T-cell (primary cell): Measurements from ENCODE around the gene POLA1. TPM values are rescaled to one million over a fixed set of nuclear protein-coding genes. Genes with fewer than 3 reads are reported as not detected.
A peak's percentile ranks its signal among the peaks of the same experiment; 100 is the strongest.

Experiments used
- ATAC-seq, 4 experiments: fragments of 200-7000 bp in 3 of 4; fragments of 150-1000 bp in 1 of 4; cut with Tn5 transposase; replicated peaks in 1 of 4; 1 replicate in 3 of 4; 2 replicates in 1 of 4; pipeline ENCODE4 v1.10.0; 2021; ENCODE audit warnings: moderate library complexity in 3 of 4, mild to moderate bottlenecking in 2 of 4, moderate number of reproducible peaks in 1 of 4
- CTCF ChIA-PET, 2 donors: fragments of 300-600 bp; sonication (Branson Sonifier 250); formaldehyde crosslinking; loops; one replicate each; lab custom pipeline; 2022; ENCODE audit warnings: antibody characterized with exemption in 2 of 2; lab: Charles Lee
- POLR2A ChIA-PET, 2 donors: fragments of 300-600 bp; sonication (Branson Sonifier 250); formaldehyde crosslinking; loops; one replicate each; lab custom pipeline; 2022; ENCODE audit warnings: antibody characterized with exemption in 2 of 2; lab: Charles Lee
- DNase-seq, 35 experiments: peaks; one replicate each; pipeline versions ENCODE4 v3.0.0 to v3.0.0-alpha.2; 2013 to 2023
- H3K27ac ChIP-seq: one replicate; pipeline ENCODE4 v1.5.1; 2013; ENCODE audit warnings: low read length
- H3K27me3 ChIP-seq, 2 experiments: replicated peaks in 1 of 2; 1 replicate in 1 of 2; 2 replicates in 1 of 2; pipeline versions ENCODE4 v1.6.1 to v1.7.0; 2013; ENCODE audit warnings: low read length in 1 of 2, mixed read lengths in 1 of 2; ENCODE audit not compliant: control insufficient read depth in 2 of 2, insufficient read depth in 2 of 2; ENCODE audit errors: extremely low read depth in 1 of 2
- H3K36me3 ChIP-seq, 2 donors: 1 replicate in 1 of 2; 2 replicates in 1 of 2; pipeline versions ENCODE4 v1.6.1 to v1.7.0; 2013; ENCODE audit warnings: low read length in 1 of 2; ENCODE audit not compliant: control insufficient read depth in 2 of 2, insufficient read depth in 1 of 2; ENCODE audit errors: extremely low read depth in 1 of 2
- H3K4me1 ChIP-seq, 2 experiments: 1 replicate in 1 of 2; 2 replicates in 1 of 2; pipeline versions ENCODE4 v1.6.1 to v1.7.0; 2013; ENCODE audit warnings: low read length in 2 of 2, mixed read lengths in 1 of 2; ENCODE audit not compliant: insufficient read depth in 2 of 2, control insufficient read depth in 1 of 2; ENCODE audit errors: extremely low read depth in 1 of 2
- H3K4me3 ChIP-seq, 2 donors: 1 replicate in 1 of 2; 2 replicates in 1 of 2; pipeline versions ENCODE4 v1.5.1 to v1.7.0; 2013; ENCODE audit warnings: mild to moderate bottlenecking in 2 of 2, low read length in 1 of 2, moderate library complexity in 1 of 2; ENCODE audit not compliant: control insufficient read depth in 1 of 2; ENCODE audit errors: extremely low read depth in 1 of 2
- H3K9me3 ChIP-seq: 2 replicates; pipeline ENCODE4 v1.7.0; 2013
- H3K27ac Mint-ChIP-seq, 2 donors: one replicate each; pipeline ENCODE4 v1.8.0; 2020 to 2021; ENCODE audit warnings: mild to moderate bottlenecking in 2 of 2, mixed read lengths in 2 of 2
- H3K27me3 Mint-ChIP-seq, 2 donors: one replicate each; pipeline ENCODE4 v1.8.0; 2021 to 2022; ENCODE audit warnings: mixed read lengths in 2 of 2
- H3K36me3 Mint-ChIP-seq: one replicate; pipeline ENCODE4 v1.8.0; 2021; ENCODE audit warnings: mixed read lengths
- H3K4me1 Mint-ChIP-seq, 3 donors: one replicate each; pipeline ENCODE4 v1.8.0; 2020 to 2022; ENCODE audit warnings: mixed read lengths in 3 of 3, mild to moderate bottlenecking in 1 of 3
- H3K4me3 Mint-ChIP-seq, 3 donors: one replicate each; pipeline ENCODE4 v1.8.0; 2020 to 2022; ENCODE audit warnings: mild to moderate bottlenecking in 3 of 3, mixed read lengths in 3 of 3, moderate library complexity in 3 of 3
- H3K9me3 Mint-ChIP-seq, 3 donors: one replicate each; pipeline ENCODE4 v1.8.0; 2020 to 2022; ENCODE audit warnings: mixed read lengths in 3 of 3
- WGBS: methylation state at CpG from one replicate; pipeline ENCODE4 v1.1.5; 2013; ENCODE audit warnings: missing lambda C conversion rate; ENCODE audit not compliant: insufficient coverage; 5-methylcytosine and 5-hydroxymethylcytosine counted together
- total RNA-seq, 35 experiments: library from RNA in 6 of 35; stranded (reverse) in 6 of 35; fragments of 120-200 nt in 1 of 35; gene quantifications; one replicate each; pipeline versions ENCODE4 v1.2.1 to v1.2.4 and lab custom pipeline; 2013 to 2026

The POLA1 gene
- total RNA-seq, 5 donors from 2014 or later (not counting 1 experiment from before 2014, with no cell fraction given) = 6.1 to 9.9 (median 6.7) TPM

DNA sequence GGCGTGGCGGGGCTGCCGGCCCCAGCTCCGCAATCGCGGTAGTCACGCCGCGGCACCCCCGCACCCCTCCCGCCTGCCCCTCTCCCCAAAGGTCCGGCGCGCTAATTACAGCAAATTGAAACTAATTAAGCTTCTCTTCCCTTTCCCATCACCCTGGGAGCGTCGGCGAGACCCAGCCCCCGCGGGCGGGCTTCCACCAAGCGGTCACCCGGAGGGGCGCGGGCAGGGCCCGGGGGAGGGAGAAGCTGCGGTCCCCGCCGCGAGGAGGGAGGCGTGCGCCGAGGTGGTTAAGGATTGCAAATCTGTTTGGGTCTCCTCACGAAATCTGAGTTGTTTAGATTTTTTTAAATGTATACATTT, 308.9 kb downstream of the POLA1 start:
- Mint-ChIP-seq H3K27me3 (peaks cover 36 to 40% of the 10 kb centered on the region in 2 donors), H3K4me1 (peaks cover 14 to 26% (median 18%) of the 10 kb centered on the region in 3 donors), H3K27ac (no peak overlapping the region), H3K4me3 (peak overlapping the region in 1 of 3 donors; percentile 25), H3K9me3 (no peaks in the 10 kb centered on the region), H3K36me3 (no peaks in the 10 kb centered on the region)
- 3% methylated on average over 6 of the region's 33 CpGs for WGBS
- Histone ChIP-seq H3K27me3 (peaks cover 9 to 36% of the 10 kb centered on the region in 2 experiments), H3K4me3 (no peak overlapping the region), H3K36me3 (no peaks in the 10 kb centered on the region), H3K4me1 (peaks cover 0 to 2% of the 10 kb centered on the region in 2 experiments), H3K9me3 (no peaks in the 10 kb centered on the region), H3K27ac (no peak overlapping the region)
- ATAC-seq = no peak
- POLR2A ChIA-PET = no interaction called here
- DNase-seq = no peak
- CTCF ChIA-PET = no interaction called here

DNA sequence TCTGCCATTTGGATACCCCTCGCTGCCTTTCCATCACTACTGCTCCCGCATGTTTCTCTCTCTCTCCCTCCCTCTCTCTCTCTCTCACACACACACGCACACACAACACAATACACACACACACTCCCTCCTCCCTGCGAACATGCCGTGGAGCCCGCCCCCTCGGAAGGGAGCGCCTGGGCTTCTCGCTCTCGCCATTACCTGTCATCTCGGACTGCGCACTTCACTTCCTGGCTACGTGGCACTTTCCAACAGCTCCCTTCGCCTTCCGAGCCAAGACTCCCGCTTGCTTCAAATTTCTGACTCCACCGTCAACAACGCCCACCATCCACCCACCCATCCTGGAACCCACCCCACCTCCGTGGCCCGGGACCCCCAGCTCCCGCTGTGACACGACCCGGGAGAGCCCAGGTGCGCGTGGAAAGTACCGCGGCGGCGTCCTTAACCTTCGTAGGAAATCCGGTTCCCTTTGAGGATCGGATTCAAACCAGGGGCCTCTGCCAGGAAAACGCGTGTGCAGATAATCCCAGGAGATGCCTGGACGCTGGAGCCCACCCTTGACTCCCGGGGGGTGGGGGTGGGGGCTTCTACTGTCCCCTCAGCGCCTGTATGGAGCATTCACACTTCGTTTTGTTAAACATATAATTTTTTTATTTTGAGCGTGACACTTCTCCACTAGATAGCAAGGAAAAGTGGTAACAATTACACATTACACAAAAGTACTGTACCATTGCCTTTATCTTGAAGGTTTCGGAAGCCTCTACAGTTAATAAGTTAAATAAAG, 309.5 kb downstream of the POLA1 start:
- ATAC-seq = no peak
- POLR2A ChIA-PET = no interaction called here
- peaks cover 14 to 26% (median 18%) of the 10 kb centered on the region in 3 donors for H3K4me1 Mint-ChIP-seq
- H3K9me3 Mint-ChIP-seq = no peaks in the 10 kb centered on the region
- peak overlapping the region in 2 of 3 donors; percentile 25 to 51 for H3K4me3 Mint-ChIP-seq
- H3K27me3 Mint-ChIP-seq = peaks cover 42 to 46% of the 10 kb centered on the region in 2 donors
- peaks cover 15 to 38% of the 10 kb centered on the region in 2 experiments for H3K27me3 ChIP-seq
- DNase-seq = no peak
- no peaks in the 10 kb centered on the region for H3K36me3 Mint-ChIP-seq
- 20% methylated on average over 1 of the region's 40 CpGs for WGBS
- H3K36me3 ChIP-seq = no peaks in the 10 kb centered on the region
- no peaks in the 10 kb centered on the region for H3K9me3 ChIP-seq
- peaks cover 0 to 2% of the 10 kb centered on the region in 2 experiments for H3K4me1 ChIP-seq
- no peak overlapping the region for H3K27ac ChIP-seq
- CTCF ChIA-PET = no interaction called here
- no peak overlapping the region for H3K4me3 ChIP-seq
- H3K27ac Mint-ChIP-seq = peak overlapping the region in 1 of 2 donors; percentile 55

DNA sequence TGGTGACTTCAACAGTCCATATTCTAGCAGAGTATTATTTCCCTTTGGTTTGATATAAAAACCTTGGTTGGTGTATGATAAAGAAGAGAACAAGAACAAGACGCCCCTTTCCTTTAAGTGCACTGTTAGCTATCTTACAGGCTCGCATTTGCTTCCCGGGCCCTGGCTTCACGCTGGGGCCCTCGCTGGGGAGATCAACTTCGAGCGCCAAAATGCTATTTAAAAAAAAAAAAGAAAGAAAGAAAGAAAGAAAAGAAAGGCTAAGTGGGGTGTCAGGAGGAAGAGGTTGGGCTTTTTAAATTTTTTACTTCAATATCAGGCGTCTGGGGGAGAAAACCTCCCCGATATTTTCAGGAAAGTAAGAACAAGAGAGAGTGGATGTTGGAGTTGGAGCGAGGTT, 310.3 kb downstream of the POLA1 start:
- H3K27me3 Mint-ChIP-seq = peaks cover 44 to 48% of the 10 kb centered on the region in 2 donors
- H3K4me1 ChIP-seq = peaks cover 0 to 2% of the 10 kb centered on the region in 2 experiments
- ATAC-seq (no peak), DNase-seq (no peak)
- no peaks in the 10 kb centered on the region for H3K9me3 Mint-ChIP-seq
- peaks cover 15 to 39% of the 10 kb centered on the region in 2 experiments for H3K27me3 ChIP-seq
- POLR2A ChIA-PET = no interaction called here
- WGBS = no CpG with 5 or more reads among the region's 10 CpGs
- peak overlapping the region in 1 of 3 donors; percentile 49 for H3K4me3 Mint-ChIP-seq
- CTCF ChIA-PET = no interaction called here
- peaks cover 14 to 26% (median 18%) of the 10 kb centered on the region in 3 donors for H3K4me1 Mint-ChIP-seq
- H3K27ac ChIP-seq = no peak overlapping the region
- no peaks in the 10 kb centered on the region for H3K36me3 Mint-ChIP-seq
- H3K4me3 ChIP-seq = no peak overlapping the region
- H3K27ac Mint-ChIP-seq = peak overlapping the region in 1 of 2 donors; percentile 19
- no peaks in the 10 kb centered on the region for H3K36me3 ChIP-seq
- no peaks in the 10 kb centered on the region for H3K9me3 ChIP-seq

DNA sequence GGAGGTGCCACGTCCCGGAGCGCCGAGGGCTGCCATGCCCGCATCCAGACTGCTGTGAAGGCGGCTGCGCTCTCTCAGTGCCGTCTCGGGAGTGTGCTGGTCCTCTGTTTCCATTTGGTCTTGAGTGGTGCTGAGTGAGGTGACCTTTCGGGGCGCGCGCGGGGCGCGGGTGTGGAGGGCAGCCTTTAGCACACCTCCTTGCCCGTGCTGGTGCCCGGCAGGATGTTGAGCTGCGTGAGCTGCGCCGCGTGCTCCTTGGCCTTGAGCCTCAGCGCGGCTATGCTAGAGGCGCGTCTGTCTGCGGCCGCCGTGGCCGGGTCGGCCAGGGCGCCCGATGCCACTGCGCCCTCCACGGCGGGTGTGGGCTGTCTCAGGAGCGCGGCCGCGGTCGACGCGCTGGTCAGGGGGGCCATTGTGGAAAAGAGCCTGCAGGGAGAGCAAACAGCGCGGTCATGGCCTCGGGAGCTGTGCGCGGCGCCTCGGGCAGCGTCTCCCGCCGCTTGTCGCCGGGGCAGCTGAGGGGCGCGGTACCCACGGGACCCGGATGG, 310.8 kb downstream of the POLA1 start:
- WGBS = 9% methylated on average over 32 of the region's 59 CpGs
- no peaks in the 10 kb centered on the region for H3K9me3 Mint-ChIP-seq
- H3K27ac ChIP-seq = no peak overlapping the region
- H3K4me3 ChIP-seq = no peak overlapping the region
- no peak for DNase-seq
- POLR2A ChIA-PET = no interaction called here
- H3K27me3 Mint-ChIP-seq = peaks cover 48 to 49% of the 10 kb centered on the region in 2 donors
- H3K36me3 ChIP-seq = no peaks in the 10 kb centered on the region
- H3K4me3 Mint-ChIP-seq = peak overlapping the region in 1 of 3 donors; percentile 49
- peaks cover 18 to 42% of the 10 kb centered on the region in 2 experiments for H3K27me3 ChIP-seq
- CTCF ChIA-PET = no interaction called here
- H3K9me3 ChIP-seq = no peaks in the 10 kb centered on the region
- H3K36me3 Mint-ChIP-seq = no peaks in the 10 kb centered on the region
- ATAC-seq = no peak
- no peak overlapping the region for H3K27ac Mint-ChIP-seq
- H3K4me1 Mint-ChIP-seq = peaks cover 14 to 26% (median 18%) of the 10 kb centered on the region in 3 donors
- peaks cover 0 to 2% of the 10 kb centered on the region in 2 experiments for H3K4me1 ChIP-seq

DNA sequence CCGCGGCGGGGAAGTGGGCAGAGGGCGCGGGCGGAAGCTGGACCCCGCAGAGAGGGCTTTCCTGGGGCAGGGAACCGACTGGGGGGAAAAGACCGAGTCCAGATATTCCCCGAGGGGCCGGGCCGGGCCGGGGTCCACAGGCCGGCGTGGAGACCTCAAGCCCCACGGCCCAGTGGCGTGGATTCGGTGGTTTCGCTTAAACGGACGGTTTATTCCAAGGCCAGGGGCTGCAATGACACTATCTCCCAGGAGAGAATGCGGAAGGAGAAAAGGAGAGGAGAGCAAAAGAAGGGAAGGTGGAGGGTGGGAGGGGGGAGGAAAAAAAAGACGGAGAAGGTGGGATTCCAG, 311.3 kb downstream of the POLA1 start:
- Mint-ChIP-seq H3K27me3 (peaks cover 52% of the 10 kb centered on the region in 2 donors), H3K27ac (no peak overlapping the region)
- POLR2A ChIA-PET = no interaction called here

DNA sequence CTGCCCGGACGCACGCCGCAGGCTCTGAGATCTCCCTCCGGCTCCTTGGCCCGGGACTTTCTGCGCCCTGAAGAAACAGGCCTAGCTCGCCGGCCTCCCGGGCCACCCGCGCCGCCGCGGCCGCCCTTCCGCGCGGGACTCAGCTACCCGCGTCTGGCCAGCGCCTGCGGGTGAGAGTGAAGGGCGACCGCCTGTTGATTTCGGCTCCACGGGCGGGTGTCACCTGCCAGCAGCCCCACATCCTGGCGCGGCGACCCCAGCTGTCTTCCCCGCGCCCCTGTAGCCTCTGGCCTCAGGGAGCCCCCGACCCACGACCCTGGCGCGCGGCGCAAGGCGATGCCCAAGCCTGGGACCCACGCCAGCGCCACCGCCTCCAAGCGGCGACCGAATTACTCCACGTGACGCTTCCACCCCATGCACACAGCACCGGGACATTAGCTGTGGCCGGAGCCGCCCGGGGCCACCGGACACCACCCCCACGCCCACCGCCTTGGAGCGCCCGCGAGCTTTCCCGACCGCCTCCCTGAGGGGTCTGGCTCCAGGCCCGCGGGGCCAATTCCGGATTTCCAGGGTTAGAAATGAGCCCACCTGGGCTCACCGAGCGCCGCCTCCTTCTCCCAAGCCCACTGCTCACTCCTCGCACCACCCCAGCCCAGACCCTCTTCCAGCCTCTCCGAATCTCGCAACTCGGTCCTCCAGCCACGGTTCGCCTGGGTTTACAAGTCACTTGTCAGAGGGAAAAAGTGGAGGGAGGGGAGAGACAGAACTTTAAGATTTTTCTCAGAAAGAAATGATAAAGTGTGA, 311.9 kb downstream of the POLA1 start:
- H3K27ac Mint-ChIP-seq = no peak overlapping the region
- H3K4me1 ChIP-seq = peaks cover 0 to 2% of the 10 kb centered on the region in 2 experiments
- WGBS = 7% methylated on average over 31 of the region's 72 CpGs
- peaks cover 23 to 50% of the 10 kb centered on the region in 2 experiments for H3K27me3 ChIP-seq
- no peaks in the 10 kb centered on the region for H3K9me3 Mint-ChIP-seq
- DNase-seq = no peak
- ChIA-PET CTCF (no interaction called here), POLR2A (no interaction called here)
- H3K4me1 Mint-ChIP-seq = peaks cover 14 to 26% (median 18%) of the 10 kb centered on the region in 3 donors
- no peaks in the 10 kb centered on the region for H3K36me3 Mint-ChIP-seq
- H3K4me3 Mint-ChIP-seq = peak overlapping the region in 1 of 3 donors; percentile 33
- H3K4me3 ChIP-seq = no peak overlapping the region
- H3K9me3 ChIP-seq = no peaks in the 10 kb centered on the region
- H3K36me3 ChIP-seq = no peaks in the 10 kb centered on the region
- H3K27ac ChIP-seq = no peak overlapping the region
- H3K27me3 Mint-ChIP-seq = peaks cover 57 to 58% of the 10 kb centered on the region in 2 donors
- ATAC-seq = no peak

More for the DNA sequence above, 311.3 kb downstream of the POLA1 start:
- DNase-seq = no peak
- CTCF ChIA-PET = no interaction called here
- 6% methylated on average over 12 of the region's 23 CpGs for WGBS
- H3K4me1 ChIP-seq = peaks cover 0 to 2% of the 10 kb centered on the region in 2 experiments
- Mint-ChIP-seq H3K9me3 (no peaks in the 10 kb centered on the region), H3K4me1 (peaks cover 14 to 26% (median 18%) of the 10 kb centered on the region in 3 donors), H3K4me3 (no peak overlapping the region), H3K36me3 (no peaks in the 10 kb centered on the region)
- ATAC-seq = no peak
- H3K27ac ChIP-seq = no peak overlapping the region
- H3K36me3 ChIP-seq = no peaks in the 10 kb centered on the region
- peaks cover 21 to 46% of the 10 kb centered on the region in 2 experiments for H3K27me3 ChIP-seq
- no peaks in the 10 kb centered on the region for H3K9me3 ChIP-seq
- H3K4me3 ChIP-seq = no peak overlapping the region
